HepG2 (cell line): ENCODE results near the gene BMP6. TPM values are rescaled to one million over a fixed set of nuclear protein-coding genes. Genes with fewer than 3 reads are reported as not detected.

Experiments used
- KDM5B ChIP-seq: sonication (generic); formaldehyde crosslinking; IDR thresholded peaks from 2 replicates; pipeline ENCODE4 v1.4.0; 2020; ENCODE audit warnings: missing genetic modification reagents, mild to moderate bottlenecking, borderline replicate concordance
- NR1H2 ChIP-seq: sonication (generic); formaldehyde crosslinking; IDR thresholded peaks from 2 replicates; pipeline ENCODE4 v1.8.1; 2022; ENCODE audit warnings: low read depth, missing genetic modification reagents, borderline replicate concordance
- RFX5 ChIP-seq: IDR thresholded peaks from 2 replicates; pipeline ENCODE4 v1.6.1; 2011; ENCODE audit warnings: low read depth, low read length, improper control_type of control experiment
- SUZ12 ChIP-seq: fragments of 150-350 bp; IDR thresholded peaks from 2 replicates; pipeline ENCODE4 v1.6.1; 2014; ENCODE audit warnings: low read depth, low read length
- ZSCAN31 ChIP-seq: sonication (generic); formaldehyde crosslinking; IDR thresholded peaks from 2 replicates; pipeline ENCODE4 v1.5.0; 2020; ENCODE audit warnings: low read depth, mild to moderate bottlenecking, missing genetic modification reagents
- polyA plus RNA-seq, 8 experiments: library from polyadenylated mRNA; depleted of rRNA in 3 of 8; stranded (reverse) in 7 of 8; unstranded in 1 of 8; fragments of >200 nt; fragmentation: Illumina TruSeq in 4 of 8; extraction: Trizol in 4 of 8; gene quantifications; 2 replicates each; pipeline versions ENCODE4 v1.2.1 to v1.2.3, GENCODE V29; 2011 to 2016; ENCODE audit warnings: low read depth in 4 of 8, missing spikeins in 1 of 8, mixed read lengths in 1 of 8; ENCODE audit not compliant: insufficient read depth in 1 of 8
- total RNA-seq, 5 experiments: library from RNA; depleted of rRNA; stranded (reverse); fragments of >200 nt; fragmentation: Illumina TruSeq; extraction: Trizol; gene quantifications; 2 replicates each; pipeline ENCODE4 v1.2.3, GENCODE V29; 2016; ENCODE audit warnings: low read depth in 1 of 5
- TF ChIP-seq, protein P1 (sequence below): sonication (generic); formaldehyde crosslinking; IDR thresholded peaks from 2 replicates; pipeline ENCODE4 v1.4.0; 2020; ENCODE audit warnings: mild to moderate bottlenecking, low read depth, missing genetic modification reagents
- TF ChIP-seq, protein P2 (sequence below): sonication (generic); formaldehyde crosslinking; IDR thresholded peaks from 2 replicates; pipeline ENCODE4 v1.4.0; 2020; ENCODE audit warnings: missing genetic modification reagents

BMP6 gene
- total and polyA plus RNA-seq, 2 of the 13 experiments (the other 11 are each of a cell fraction or from before 2014, with no cell fraction given): 0.09 to 0.18 TPM

DNA sequence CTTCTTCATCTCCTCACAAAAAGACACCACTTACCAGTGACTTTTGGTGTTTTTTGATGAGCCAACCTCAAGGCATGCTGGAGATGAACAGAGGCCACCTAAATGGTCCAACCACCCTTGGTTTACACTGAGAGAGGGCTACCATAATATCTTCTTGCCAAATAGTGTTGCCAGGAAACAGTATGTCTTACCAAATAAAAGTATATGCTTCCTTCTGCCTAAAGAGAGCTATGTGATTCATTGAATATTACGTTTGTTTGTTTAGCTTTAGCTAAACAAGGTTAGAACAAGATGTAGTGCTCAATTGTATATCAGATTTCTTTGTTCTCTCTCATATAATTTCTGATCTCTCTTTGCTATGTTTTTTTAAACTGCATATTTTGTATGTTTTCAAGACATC is 40.6 kb upstream of the BMP6 start (continued):
- TF ChIP-seq, protein P1, sequence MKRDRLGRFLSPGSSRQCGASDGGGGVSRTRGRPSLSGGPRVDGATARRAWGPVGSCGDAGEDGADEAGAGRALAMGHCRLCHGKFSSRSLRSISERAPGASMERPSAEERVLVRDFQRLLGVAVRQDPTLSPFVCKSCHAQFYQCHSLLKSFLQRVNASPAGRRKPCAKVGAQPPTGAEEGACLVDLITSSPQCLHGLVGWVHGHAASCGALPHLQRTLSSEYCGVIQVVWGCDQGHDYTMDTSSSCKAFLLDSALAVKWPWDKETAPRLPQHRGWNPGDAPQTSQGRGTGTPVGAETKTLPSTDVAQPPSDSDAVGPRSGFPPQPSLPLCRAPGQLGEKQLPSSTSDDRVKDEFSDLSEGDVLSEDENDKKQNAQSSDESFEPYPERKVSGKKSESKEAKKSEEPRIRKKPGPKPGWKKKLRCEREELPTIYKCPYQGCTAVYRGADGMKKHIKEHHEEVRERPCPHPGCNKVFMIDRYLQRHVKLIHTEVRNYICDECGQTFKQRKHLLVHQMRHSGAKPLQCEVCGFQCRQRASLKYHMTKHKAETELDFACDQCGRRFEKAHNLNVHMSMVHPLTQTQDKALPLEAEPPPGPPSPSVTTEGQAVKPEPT (CRISPR knock-in tag): no peak
- TF ChIP-seq SUZ12: no peak
- TF ChIP-seq KDM5B (CRISPR knock-in tag): no peak
- no peak for TF ChIP-seq NR1H2 (CRISPR knock-in tag)
- TF ChIP-seq, protein P2, sequence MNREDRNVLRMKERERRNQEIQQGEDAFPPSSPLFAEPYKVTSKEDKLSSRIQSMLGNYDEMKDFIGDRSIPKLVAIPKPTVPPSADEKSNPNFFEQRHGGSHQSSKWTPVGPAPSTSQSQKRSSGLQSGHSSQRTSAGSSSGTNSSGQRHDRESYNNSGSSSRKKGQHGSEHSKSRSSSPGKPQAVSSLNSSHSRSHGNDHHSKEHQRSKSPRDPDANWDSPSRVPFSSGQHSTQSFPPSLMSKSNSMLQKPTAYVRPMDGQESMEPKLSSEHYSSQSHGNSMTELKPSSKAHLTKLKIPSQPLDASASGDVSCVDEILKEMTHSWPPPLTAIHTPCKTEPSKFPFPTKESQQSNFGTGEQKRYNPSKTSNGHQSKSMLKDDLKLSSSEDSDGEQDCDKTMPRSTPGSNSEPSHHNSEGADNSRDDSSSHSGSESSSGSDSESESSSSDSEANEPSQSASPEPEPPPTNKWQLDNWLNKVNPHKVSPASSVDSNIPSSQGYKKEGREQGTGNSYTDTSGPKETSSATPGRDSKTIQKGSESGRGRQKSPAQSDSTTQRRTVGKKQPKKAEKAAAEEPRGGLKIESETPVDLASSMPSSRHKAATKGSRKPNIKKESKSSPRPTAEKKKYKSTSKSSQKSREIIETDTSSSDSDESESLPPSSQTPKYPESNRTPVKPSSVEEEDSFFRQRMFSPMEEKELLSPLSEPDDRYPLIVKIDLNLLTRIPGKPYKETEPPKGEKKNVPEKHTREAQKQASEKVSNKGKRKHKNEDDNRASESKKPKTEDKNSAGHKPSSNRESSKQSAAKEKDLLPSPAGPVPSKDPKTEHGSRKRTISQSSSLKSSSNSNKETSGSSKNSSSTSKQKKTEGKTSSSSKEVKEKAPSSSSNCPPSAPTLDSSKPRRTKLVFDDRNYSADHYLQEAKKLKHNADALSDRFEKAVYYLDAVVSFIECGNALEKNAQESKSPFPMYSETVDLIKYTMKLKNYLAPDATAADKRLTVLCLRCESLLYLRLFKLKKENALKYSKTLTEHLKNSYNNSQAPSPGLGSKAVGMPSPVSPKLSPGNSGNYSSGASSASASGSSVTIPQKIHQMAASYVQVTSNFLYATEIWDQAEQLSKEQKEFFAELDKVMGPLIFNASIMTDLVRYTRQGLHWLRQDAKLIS (CRISPR knock-in tag): no peak
- no peak for TF ChIP-seq ZSCAN31
- TF ChIP-seq RFX5: no peak
